ENCODE results near the gene BEND3. TPM values are rescaled to one million over a fixed set of nuclear protein-coding genes. Genes with fewer than 3 reads are reported as not detected.

The BEND3 gene
- total and polyA plus RNA-seq, 9 of the 15 experiments (the other 6 are each of a cell fraction or from before 2014, with no cell fraction given), result 0.64 to 8.4 (median 3.3) TPM

GRCh38 chr6:107033126-107033525 lies 82.2 kb downstream of the BEND3 start (continued):
- TF ChIP-seq CLOCK (CRISPR knock-in tag; IDR thresholded peaks at IDR 0.05; ENCODE audit: borderline replicate concordance), result no peak
- no peak for TF ChIP-seq HNRNPK (IDR thresholded peaks at IDR 0.05; ENCODE audit: low read depth, low read length, poor library complexity, severe bottlenecking)

GRCh38 chr6:107032051-107032450 lies 83.3 kb downstream of the BEND3 start:
- no peak overlapping the region for H3K9ac ChIP-seq (ENCODE audit: insufficient read depth in 1 of 2, low read depth in 2 of 2, low read length in 2 of 2)
- H3K4me2 ChIP-seq (ENCODE audit: insufficient read depth, low read length), result no peak overlapping the region
- no peak for ATAC-seq
- H3K36me3 ChIP-seq (ENCODE audit: control insufficient read depth, insufficient read depth, low read length), result peaks cover 12% of the 10 kb centered on the region; the same call in 1 of the 3 replicates
- no peak for FAIRE-seq
- H3K4me1 ChIP-seq (replicated peaks in 1 of 2; ENCODE audit: control insufficient read depth in 2 of 2, insufficient read depth in 2 of 2, low read length in 2 of 2), result peaks cover 0 to 15% of the 10 kb centered on the region in 2 experiments; a peak in 1 of 5 replicates
- no peaks in the 10 kb centered on the region for H4K20me1 ChIP-seq (replicated peaks; ENCODE audit: control insufficient read depth, insufficient read depth, low read length)
- H3K4me3 ChIP-seq, result no peak overlapping the region
- peaks cover 19% of the 10 kb centered on the region for H3K79me2 ChIP-seq (ENCODE audit: control insufficient read depth, insufficient read depth, low read length)
- no peaks in the 10 kb centered on the region for H3K27me3 ChIP-seq (ENCODE audit: control insufficient read depth in 2 of 2, insufficient read depth in 2 of 2, low read length in 2 of 2)
- ChIA-PET POLR2A (interaction anchor here (0.6 kb wide), 1 partner anchor 85 kb away, joined by 3 read pairs; no protein-coding TSS in a partner anchor), CTCF (ENCODE audit: low intra/inter-chr PET ratio) (no interaction called here)
- DNase-seq (ENCODE audit: extremely low read depth in 1 of 4, low spot score in 3 of 4), result peak in 1 of 4 experiments; percentile 1
- BruUV-seq (replicated peaks), result no TSS peak
- no peak for TF ChIP-seq THAP7 (CRISPR knock-in tag; IDR thresholded peaks at IDR 0.05)
- no peak for TF ChIP-seq ZNF280B (CRISPR knock-in tag; IDR thresholded peaks at IDR 0.05)
- WGBS (ENCODE audit: insufficient coverage, low coverage, missing lambda C conversion rate), result 79% methylated on average over 2 of the region's 2 CpGs
- no peaks in the 10 kb centered on the region for H3K9me1 ChIP-seq (ENCODE audit: control insufficient read depth, insufficient read depth, low read length)
- in situ Hi-C loops (cut with MboI) (no loop called here), intact Hi-C loops (cut with micrococcal nuclease) (no loop called here)
- no peaks in the 10 kb centered on the region; the same call in 1 of the 2 replicates for H3K9me3 ChIP-seq (replicated peaks; ENCODE audit: control insufficient read depth, insufficient read depth, low read depth, low read length)
- no peak overlapping the region for H3K27ac ChIP-seq (ENCODE audit: extremely low read depth, low read depth, low read length)
- no peak overlapping the region for H2AFZ ChIP-seq (ENCODE audit: low read depth, low read length)
